ENCODE measurements around the gene AK8.
"Not testable (repeated sequence)": the region's sequence is repeated elsewhere in the genome, so short reads cannot be mapped to it uniquely, and the experiment has no call there.

AK8 gene

DNA sequence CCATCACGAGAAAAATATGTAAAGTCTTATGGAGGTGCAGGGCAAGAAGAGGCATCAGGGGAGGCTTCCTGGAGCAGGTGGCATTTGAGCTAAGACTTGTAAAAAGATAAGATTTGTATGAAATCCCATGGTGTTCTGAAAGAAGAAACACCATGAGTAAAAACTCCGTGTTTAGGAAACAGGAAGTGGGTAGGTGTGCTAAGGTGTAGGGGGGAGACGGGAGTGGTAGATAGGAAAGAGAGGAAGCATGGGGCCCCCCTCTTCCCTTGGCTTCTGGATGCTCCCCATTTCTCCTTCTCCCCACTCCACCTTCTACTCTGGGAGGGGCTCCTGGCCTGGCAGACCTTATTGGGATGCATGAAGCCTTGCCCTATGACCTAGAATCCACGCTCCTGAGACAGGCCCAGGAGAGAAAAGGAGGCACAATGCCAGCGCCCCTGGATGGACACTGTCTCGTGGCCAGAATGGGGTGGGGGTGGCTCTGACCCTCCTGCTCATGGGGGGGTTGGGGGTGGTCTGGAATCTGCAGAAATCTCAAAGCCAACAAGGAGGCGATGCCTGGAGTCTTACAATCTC is 104.2 kb downstream of the AK8 start:
- Histone ChIP-seq H3K27me3 (no peaks in the 10 kb centered on the region), H3K4me1 (ENCODE audit: control insufficient read depth in 1 of 2, insufficient read depth in 1 of 2, low read depth in 1 of 2, low read length in 1 of 2) (peaks cover 14 to 20% of the 10 kb centered on the region in 2 experiments)
- TF ChIP-seq, protein P1, sequence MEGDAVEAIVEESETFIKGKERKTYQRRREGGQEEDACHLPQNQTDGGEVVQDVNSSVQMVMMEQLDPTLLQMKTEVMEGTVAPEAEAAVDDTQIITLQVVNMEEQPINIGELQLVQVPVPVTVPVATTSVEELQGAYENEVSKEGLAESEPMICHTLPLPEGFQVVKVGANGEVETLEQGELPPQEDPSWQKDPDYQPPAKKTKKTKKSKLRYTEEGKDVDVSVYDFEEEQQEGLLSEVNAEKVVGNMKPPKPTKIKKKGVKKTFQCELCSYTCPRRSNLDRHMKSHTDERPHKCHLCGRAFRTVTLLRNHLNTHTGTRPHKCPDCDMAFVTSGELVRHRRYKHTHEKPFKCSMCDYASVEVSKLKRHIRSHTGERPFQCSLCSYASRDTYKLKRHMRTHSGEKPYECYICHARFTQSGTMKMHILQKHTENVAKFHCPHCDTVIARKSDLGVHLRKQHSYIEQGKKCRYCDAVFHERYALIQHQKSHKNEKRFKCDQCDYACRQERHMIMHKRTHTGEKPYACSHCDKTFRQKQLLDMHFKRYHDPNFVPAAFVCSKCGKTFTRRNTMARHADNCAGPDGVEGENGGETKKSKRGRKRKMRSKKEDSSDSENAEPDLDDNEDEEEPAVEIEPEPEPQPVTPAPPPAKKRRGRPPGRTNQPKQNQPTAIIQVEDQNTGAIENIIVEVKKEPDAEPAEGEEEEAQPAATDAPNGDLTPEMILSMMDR (IDR thresholded peaks at IDR 0.05): no peak

DNA sequence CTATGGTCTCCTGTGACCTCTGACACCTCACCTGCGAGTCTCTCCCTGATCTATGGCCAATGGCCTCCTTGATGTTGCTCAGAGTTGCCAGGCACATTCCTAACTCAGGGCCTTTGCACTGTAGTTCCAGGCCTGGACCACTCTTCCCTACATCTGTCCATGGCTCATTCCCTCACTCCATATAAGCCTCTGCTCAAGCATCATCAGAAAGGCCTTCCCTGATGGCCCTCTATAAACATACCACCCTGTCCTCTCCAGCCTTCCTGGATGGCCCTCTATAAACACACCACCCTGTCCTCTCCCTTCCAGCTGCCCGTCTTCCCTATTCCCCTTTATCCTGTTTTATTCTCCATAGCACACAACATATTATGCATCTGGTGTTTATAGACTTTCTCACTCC is 105.0 kb downstream of the AK8 start:
- Histone ChIP-seq H3K4me3 (ENCODE audit: low read depth in 1 of 2, low read length in 1 of 2) (no peak overlapping the region), H3K9me3 (no peaks in the 10 kb centered on the region), H3K27ac (no peak overlapping the region), H3K27me3 (no peaks in the 10 kb centered on the region), H3K36me3 (no peaks in the 10 kb centered on the region), H3K4me1 (ENCODE audit: control insufficient read depth in 1 of 2, insufficient read depth in 1 of 2, low read depth in 1 of 2, low read length in 1 of 2) (peaks cover 16 to 20% of the 10 kb centered on the region in 2 experiments)
- TF ChIP-seq, protein P1 (IDR thresholded peaks at IDR 0.05): no peak

More for the DNA sequence above, 104.2 kb downstream of the AK8 start:
- Histone ChIP-seq H3K27ac (no peak overlapping the region), H3K4me3 (ENCODE audit: low read depth in 1 of 2, low read length in 1 of 2) (no peak overlapping the region), H3K9me3 (no peaks in the 10 kb centered on the region), H3K36me3 (no peaks in the 10 kb centered on the region)

DNA sequence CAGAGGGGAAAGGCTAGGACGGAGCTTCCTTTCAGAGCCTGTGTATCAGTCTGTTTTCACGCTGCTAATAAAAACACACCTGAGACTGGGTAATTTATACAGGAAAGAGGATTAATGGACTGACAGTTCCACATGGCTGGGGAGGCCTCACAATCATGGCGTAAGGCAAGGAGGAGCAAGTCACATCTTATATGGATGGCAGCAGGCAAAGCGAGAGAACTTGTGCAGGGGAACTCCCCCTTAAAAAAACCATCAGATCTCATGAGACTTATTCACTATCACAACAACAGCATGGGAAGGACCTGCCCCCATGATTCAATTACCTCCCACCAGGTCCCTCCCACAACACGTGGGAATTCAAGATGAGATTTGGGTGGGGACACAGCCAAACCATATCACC is 106.3 kb downstream of the AK8 start:
- H3K9me3 ChIP-seq; H3K4me3 ChIP-seq (ENCODE audit: low read depth in 1 of 2, low read length in 1 of 2); H3K36me3 ChIP-seq; H3K27me3 ChIP-seq; H3K27ac ChIP-seq: not testable (repeated sequence)
- H3K4me1 ChIP-seq (ENCODE audit: control insufficient read depth in 1 of 2, insufficient read depth in 1 of 2, low read depth in 1 of 2, low read length in 1 of 2): peaks cover 16 to 20% of the 10 kb centered on the region in 2 experiments

DNA sequence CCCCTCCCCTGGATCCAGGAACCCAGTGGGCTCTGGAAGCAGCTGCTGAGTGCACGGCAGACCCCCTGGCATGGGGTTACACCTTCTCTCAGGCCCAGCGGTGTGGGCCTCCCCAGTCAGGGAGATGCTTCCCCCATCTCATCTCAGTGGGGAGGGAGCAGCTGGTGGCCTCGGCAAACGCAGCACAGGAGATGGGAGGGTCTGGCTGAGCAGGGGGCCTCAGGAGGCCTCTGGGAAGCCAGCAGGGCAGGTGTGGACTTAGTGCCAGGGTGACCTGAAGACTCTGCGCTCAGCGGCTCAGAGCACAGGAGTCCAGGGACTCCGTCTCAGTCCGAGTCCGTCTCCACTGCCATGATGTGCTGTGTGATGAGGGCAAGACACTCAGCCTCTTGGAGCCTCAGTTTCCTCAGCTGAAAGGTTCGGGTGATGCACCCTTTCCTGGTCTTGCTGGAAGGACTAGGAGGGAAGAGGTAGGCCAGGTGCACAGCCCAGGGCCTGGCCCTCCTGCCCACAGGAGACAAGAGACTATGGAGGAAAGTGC is 107.2 kb downstream of the AK8 start:
- no peaks in the 10 kb centered on the region for H3K9me3 ChIP-seq
- TF ChIP-seq, protein P1 (IDR thresholded peaks at IDR 0.05): no peak
- no peak overlapping the region for H3K27ac ChIP-seq
- no peaks in the 10 kb centered on the region for H3K36me3 ChIP-seq
- peaks cover 16 to 20% of the 10 kb centered on the region in 2 experiments for H3K4me1 ChIP-seq (ENCODE audit: control insufficient read depth in 1 of 2, insufficient read depth in 1 of 2, low read depth in 1 of 2, low read length in 1 of 2)
- H3K27me3 ChIP-seq: no peaks in the 10 kb centered on the region
- peak overlapping the region in 1 of 2 experiments; percentile 70 for H3K4me3 ChIP-seq (ENCODE audit: low read depth in 1 of 2, low read length in 1 of 2)

DNA sequence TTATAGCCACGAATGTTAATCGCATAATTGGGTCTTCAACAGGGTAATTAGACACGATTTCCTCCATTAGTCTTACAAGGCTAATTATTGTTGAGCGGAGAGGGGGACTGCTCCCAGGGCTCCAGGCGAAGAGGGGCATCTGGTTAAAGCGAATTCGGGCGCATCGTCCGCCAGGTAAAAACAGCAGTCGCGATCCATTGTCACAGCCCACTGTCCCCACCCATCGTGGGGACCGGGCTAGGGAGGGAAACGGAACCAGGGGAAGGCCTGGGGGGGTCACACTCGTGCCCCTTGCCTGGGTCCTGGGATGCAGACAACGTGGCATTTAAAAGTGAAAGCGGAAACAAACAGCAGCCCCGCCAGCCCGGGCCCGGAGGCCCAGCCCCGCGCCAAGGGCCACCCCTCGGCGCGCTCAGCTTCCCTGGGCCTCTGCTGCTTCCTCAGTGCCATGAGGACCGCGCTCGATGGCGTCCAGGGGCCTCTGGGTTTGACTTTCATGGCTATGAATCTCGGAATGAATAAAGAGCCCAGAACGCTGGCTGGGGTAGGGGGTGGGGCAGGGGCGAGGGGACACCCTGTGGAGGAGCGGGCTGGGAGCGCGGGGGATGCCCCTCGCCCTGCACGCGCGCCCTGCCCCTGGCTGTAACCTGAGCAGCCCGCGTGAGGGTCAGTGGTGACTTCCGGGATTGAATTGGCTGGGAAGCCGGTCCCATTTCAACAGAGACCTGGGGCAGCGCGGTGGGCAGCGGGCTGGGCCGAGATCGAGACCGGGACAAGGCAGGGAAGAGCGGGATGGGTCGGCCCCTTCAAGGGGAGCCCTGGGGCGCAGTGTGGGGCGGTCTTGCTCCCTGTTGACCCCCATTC is 107.9 kb downstream of the AK8 start:
- Histone ChIP-seq H3K27me3 (no peaks in the 10 kb centered on the region), H3K4me1 (ENCODE audit: control insufficient read depth in 1 of 2, insufficient read depth in 1 of 2, low read depth in 1 of 2, low read length in 1 of 2) (peaks cover 16 to 20% of the 10 kb centered on the region in 2 experiments), H3K36me3 (no peaks in the 10 kb centered on the region), H3K9me3 (no peaks in the 10 kb centered on the region), H3K27ac (no peak overlapping the region), H3K4me3 (ENCODE audit: low read depth in 1 of 2, low read length in 1 of 2) (peak overlapping the region; percentile 67 to 70)
- TF ChIP-seq, protein P1 (IDR thresholded peaks at IDR 0.05): no peak
